HEK293 (cell line): ENCODE measurements around the gene SHROOM1.

Experiments
- CTCF ChIA-PET: fragments of 350-600 bp; formaldehyde crosslinking; extraction: SDS; loops from one replicate; lab custom pipeline; 2021; ENCODE audit warnings: antibody characterized with exemption; lab: Yijun Ruan, JAX
- POLR2A ChIA-PET: fragments of 300-600 bp; formaldehyde crosslinking; extraction: SDS; loops from one replicate; lab custom pipeline; 2020; ENCODE audit warnings: antibody characterized with exemption, inconsistent platforms; lab: Yijun Ruan, JAX
- H3K27ac ChIP-seq: fragments of 200-500 bp; sonication (Bioruptor generic); 2 replicates; pipeline ENCODE4 v1.5.1; 2014; ENCODE audit warnings: low read depth, low read length, control low read depth, inconsistent platforms; ENCODE audit errors: extremely low read depth
- H3K36me3 ChIP-seq, 2 experiments: fragments of 200-500 bp in 1 of 2; sonication (Bioruptor generic) in 1 of 2; 1 replicate in 1 of 2; 2 replicates in 1 of 2; pipeline ENCODE4 v1.5.1; 2014 to 2017; ENCODE audit warnings: inconsistent platforms in 2 of 2, low read length in 2 of 2; ENCODE audit not compliant: control insufficient read depth in 2 of 2, insufficient read depth in 1 of 2
- H3K4me1 ChIP-seq: fragments of 200-500 bp; sonication (Bioruptor generic); 2 replicates; pipeline ENCODE4 v1.5.1; 2014; ENCODE audit warnings: mild to moderate bottlenecking, low read length, inconsistent platforms; ENCODE audit not compliant: control insufficient read depth, insufficient read depth
- H3K4me3 ChIP-seq: 2 replicates; pipeline ENCODE4 v1.5.1; 2011; ENCODE audit warnings: low read depth, mild to moderate bottlenecking, control low read depth, low read length, moderate library complexity
- H3K9me3 ChIP-seq: fragments of 200-500 bp; sonication (Bioruptor generic); 2 replicates; pipeline ENCODE4 v1.5.1; 2014; ENCODE audit warnings: low read depth, low read length, inconsistent platforms; ENCODE audit not compliant: control insufficient read depth, insufficient read depth
- EGR2 ChIP-seq: fragments of 450-650 bp; formaldehyde crosslinking; IDR thresholded peaks from 2 replicates; pipeline ENCODE4 v1.5.1; 2016; ENCODE audit warnings: low read depth, missing biosample characterization, missing genetic modification characterization
- HOXC10 ChIP-seq: sonication (generic); formaldehyde crosslinking; IDR thresholded peaks from 2 replicates; pipeline ENCODE4 v1.8.1; 2023; ENCODE audit warnings: mild to moderate bottlenecking, missing genetic modification reagents
- MZF1 ChIP-seq: fragments of 450-650 bp; formaldehyde crosslinking; IDR thresholded peaks from 2 replicates; pipeline ENCODE4 v1.5.1; 2017; ENCODE audit warnings: missing biosample characterization, missing genetic modification characterization, borderline replicate concordance
- SALL2 ChIP-seq: fragments of 450-650 bp; formaldehyde crosslinking; IDR thresholded peaks from 2 replicates; pipeline ENCODE4 v1.5.0; 2017; ENCODE audit warnings: missing biosample characterization, mild to moderate bottlenecking, missing genetic modification characterization, borderline replicate concordance
- ZBTB21 ChIP-seq: fragments of 450-650 bp; formaldehyde crosslinking; IDR thresholded peaks from 2 replicates; pipeline ENCODE4 v1.5.1; 2017; ENCODE audit warnings: missing biosample characterization, missing genetic modification characterization
- ZNF169 ChIP-seq: fragments of 450-650 bp; formaldehyde crosslinking; IDR thresholded peaks from 2 replicates; pipeline ENCODE4 v1.5.1; 2016; ENCODE audit warnings: missing biosample characterization, missing genetic modification characterization
- ZNF37A ChIP-seq: fragments of 450-650 bp; IDR thresholded peaks from 2 replicates; pipeline ENCODE4 v1.5.1; 2018; ENCODE audit warnings: missing biosample characterization, missing genetic modification characterization
- ZNF521 ChIP-seq: fragments of 450-650 bp; formaldehyde crosslinking; IDR thresholded peaks from 2 replicates; pipeline ENCODE4 v1.5.1; 2017; ENCODE audit warnings: missing biosample characterization, mild to moderate bottlenecking, missing genetic modification characterization
- ZNF600 ChIP-seq: fragments of 450-650 bp; formaldehyde crosslinking; IDR thresholded peaks from 2 replicates; pipeline ENCODE4 v1.5.1; 2016; ENCODE audit warnings: missing biosample characterization, missing genetic modification characterization
- ZNF610 ChIP-seq: fragments of 450-650 bp; formaldehyde crosslinking; IDR thresholded peaks from 2 replicates; pipeline ENCODE4 v1.5.1; 2016; ENCODE audit warnings: missing biosample characterization, missing genetic modification characterization, borderline replicate concordance
- ZNF660 ChIP-seq: fragments of 450-650 bp; IDR thresholded peaks from 2 replicates; pipeline ENCODE4 v1.5.1; 2018; ENCODE audit warnings: missing biosample characterization, mild to moderate bottlenecking, missing genetic modification characterization
- ZNF777 ChIP-seq: fragments of 450-650 bp; formaldehyde crosslinking; IDR thresholded peaks from 2 replicates; pipeline ENCODE4 v1.5.1; 2017; ENCODE audit warnings: missing biosample characterization, missing genetic modification characterization, borderline replicate concordance
- TF ChIP-seq, protein P1 (sequence below): fragments of 450-650 bp; formaldehyde crosslinking; IDR thresholded peaks from 2 replicates; pipeline ENCODE4 v1.5.1; 2017; ENCODE audit warnings: missing biosample characterization, missing genetic modification characterization
- TF ChIP-seq, protein P2 (sequence below): fragments of 450-650 bp; formaldehyde crosslinking; IDR thresholded peaks from 2 replicates; pipeline ENCODE4 v1.5.1; 2016; ENCODE audit warnings: missing biosample characterization, missing genetic modification characterization
- TF ChIP-seq, protein P3 (sequence below): fragments of 450-650 bp; formaldehyde crosslinking; IDR thresholded peaks from 2 replicates; pipeline ENCODE4 v1.5.1; 2016; ENCODE audit warnings: missing biosample characterization, missing genetic modification characterization
- TF ChIP-seq, protein P4 (sequence below): fragments of 450-650 bp; formaldehyde crosslinking; IDR thresholded peaks from 2 replicates; pipeline ENCODE4 v1.5.1; 2016; ENCODE audit warnings: missing biosample characterization, missing genetic modification characterization

SHROOM1 gene

DNA sequence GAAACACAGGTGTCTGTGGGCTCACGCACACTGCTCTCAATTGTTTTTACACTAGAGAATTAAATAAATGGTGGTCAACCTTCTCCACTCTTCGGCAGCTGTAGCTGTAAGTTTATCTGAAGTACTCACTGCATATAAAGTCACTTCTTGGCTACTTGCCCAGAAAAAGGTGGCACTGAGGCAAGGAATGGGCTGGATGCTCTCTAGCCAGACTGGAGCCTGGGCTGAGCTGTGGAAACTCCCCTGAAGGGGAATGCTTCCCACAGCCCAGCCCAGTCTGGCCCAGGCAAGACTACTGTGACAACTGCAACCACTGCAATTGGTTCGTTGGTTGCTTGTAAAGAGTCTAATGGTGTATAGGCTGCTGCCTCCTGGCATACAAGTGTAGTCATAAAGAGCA is 47.5 kb upstream of the SHROOM1 start (continued):
- TF ChIP-seq, protein P1, sequence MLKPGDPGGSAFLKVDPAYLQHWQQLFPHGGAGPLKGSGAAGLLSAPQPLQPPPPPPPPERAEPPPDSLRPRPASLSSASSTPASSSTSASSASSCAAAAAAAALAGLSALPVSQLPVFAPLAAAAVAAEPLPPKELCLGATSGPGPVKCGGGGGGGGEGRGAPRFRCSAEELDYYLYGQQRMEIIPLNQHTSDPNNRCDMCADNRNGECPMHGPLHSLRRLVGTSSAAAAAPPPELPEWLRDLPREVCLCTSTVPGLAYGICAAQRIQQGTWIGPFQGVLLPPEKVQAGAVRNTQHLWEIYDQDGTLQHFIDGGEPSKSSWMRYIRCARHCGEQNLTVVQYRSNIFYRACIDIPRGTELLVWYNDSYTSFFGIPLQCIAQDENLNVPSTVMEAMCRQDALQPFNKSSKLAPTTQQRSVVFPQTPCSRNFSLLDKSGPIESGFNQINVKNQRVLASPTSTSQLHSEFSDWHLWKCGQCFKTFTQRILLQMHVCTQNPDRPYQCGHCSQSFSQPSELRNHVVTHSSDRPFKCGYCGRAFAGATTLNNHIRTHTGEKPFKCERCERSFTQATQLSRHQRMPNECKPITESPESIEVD (tag by site-specific recombination), result peak; percentile 77
- TF ChIP-seq ZNF660 (tag by site-specific recombination) (0 out of 2 replicates have a peak, but pooled peaks have one; percentile 48), ZNF169 (tag by site-specific recombination) (no peak), EGR2 (no peak), MZF1 (tag by site-specific recombination) (peak; percentile 93), ZNF600 (peak; percentile 5; the same call in 1 of the 2 replicates), ZBTB21 (tag by site-specific recombination) (no peak)
- TF ChIP-seq, protein P2, sequence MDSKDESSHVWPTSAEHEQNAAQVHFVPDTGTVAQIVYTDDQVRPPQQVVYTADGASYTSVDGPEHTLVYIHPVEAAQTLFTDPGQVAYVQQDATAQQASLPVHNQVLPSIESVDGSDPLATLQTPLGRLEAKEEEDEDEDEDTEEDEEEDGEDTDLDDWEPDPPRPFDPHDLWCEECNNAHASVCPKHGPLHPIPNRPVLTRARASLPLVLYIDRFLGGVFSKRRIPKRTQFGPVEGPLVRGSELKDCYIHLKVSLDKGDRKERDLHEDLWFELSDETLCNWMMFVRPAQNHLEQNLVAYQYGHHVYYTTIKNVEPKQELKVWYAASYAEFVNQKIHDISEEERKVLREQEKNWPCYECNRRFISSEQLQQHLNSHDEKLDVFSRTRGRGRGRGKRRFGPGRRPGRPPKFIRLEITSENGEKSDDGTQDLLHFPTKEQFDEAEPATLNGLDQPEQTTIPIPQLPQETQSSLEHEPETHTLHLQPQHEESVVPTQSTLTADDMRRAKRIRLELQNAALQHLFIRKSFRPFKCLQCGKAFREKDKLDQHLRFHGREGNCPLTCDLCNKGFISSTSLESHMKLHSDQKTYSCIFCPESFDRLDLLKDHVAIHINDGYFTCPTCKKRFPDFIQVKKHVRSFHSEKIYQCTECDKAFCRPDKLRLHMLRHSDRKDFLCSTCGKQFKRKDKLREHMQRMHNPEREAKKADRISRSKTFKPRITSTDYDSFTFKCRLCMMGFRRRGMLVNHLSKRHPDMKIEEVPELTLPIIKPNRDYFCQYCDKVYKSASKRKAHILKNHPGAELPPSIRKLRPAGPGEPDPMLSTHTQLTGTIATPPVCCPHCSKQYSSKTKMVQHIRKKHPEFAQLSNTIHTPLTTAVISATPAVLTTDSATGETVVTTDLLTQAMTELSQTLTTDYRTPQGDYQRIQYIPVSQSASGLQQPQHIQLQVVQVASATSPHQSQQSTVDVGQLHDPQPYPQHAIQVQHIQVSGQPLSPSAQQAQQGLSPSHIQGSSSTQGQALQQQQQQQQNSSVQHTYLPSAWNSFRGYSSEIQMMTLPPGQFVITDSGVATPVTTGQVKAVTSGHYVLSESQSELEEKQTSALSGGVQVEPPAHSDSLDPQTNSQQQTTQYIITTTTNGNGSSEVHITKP (tag by site-specific recombination), result 0 out of 2 replicates have a peak, but pooled peaks have one; percentile 43
- TF ChIP-seq, protein P3, sequence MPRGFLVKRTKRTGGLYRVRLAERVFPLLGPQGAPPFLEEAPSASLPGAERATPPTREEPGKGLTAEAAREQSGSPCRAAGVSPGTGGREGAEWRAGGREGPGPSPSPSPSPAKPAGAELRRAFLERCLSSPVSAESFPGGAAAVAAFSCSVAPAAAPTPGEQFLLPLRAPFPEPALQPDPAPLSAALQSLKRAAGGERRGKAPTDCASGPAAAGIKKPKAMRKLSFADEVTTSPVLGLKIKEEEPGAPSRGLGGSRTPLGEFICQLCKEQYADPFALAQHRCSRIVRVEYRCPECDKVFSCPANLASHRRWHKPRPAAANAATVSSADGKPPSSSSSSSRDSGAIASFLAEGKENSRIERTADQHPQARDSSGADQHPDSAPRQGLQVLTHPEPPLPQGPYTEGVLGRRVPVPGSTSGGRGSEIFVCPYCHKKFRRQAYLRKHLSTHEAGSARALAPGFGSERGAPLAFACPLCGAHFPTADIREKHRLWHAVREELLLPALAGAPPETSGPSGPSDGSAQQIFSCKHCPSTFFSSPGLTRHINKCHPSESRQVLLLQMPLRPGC (tag by site-specific recombination), result no peak

DNA sequence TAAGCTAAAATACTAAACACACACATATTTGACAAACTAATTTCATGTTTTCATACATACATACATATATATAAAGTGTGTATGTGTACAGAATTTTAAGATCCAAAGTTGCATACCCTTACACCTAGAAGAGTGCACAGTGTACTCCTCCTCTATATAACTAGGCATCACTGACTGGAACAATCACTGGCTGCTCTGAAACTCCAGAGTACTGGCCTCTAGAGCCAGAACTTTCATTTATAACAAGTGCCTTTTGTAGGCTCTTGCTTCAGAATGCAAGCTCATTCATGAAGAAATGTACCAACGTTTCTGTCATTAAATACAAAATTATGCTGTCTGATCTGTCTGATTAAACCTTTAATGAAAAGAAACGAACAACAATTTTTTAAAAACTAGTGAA is 47.0 kb upstream of the SHROOM1 start:
- ChIA-PET CTCF (interaction anchor here (0.6 to 1.1 kb wide), 7 partner anchors 11 to 672 kb away, joined by 3 to 6 read pairs (median 4); partner anchors contain the start of genes GDF9 and UQCRQ), POLR2A (interaction anchor here (0.6 to 1.4 kb wide), 3 partner anchors 11 to 86 kb away, joined by 4 to 8 read pairs (median 5); partner anchors contain the start of genes AFF4, GDF9 and UQCRQ)
- Histone ChIP-seq H3K4me1 (peaks cover 9% of the 10 kb centered on the region), H3K9me3 (no peaks in the 10 kb centered on the region), H3K27ac (no peak overlapping the region), H3K36me3 (peaks cover 29 to 90% of the 10 kb centered on the region in 2 experiments), H3K4me3 (no peak overlapping the region)
- TF ChIP-seq HOXC10 (CRISPR knock-in tag), result no peak
- no peak for TF ChIP-seq SALL2 (tag by site-specific recombination)
- no peak for TF ChIP-seq ZNF610 (tag by site-specific recombination)
- TF ChIP-seq ZNF37A (tag by site-specific recombination), result no peak
- TF ChIP-seq, protein P3 (tag by site-specific recombination), result no peak
- no peak for TF ChIP-seq ZNF777 (tag by site-specific recombination)
- no peak for TF ChIP-seq ZNF521 (tag by site-specific recombination)
- TF ChIP-seq, protein P4, sequence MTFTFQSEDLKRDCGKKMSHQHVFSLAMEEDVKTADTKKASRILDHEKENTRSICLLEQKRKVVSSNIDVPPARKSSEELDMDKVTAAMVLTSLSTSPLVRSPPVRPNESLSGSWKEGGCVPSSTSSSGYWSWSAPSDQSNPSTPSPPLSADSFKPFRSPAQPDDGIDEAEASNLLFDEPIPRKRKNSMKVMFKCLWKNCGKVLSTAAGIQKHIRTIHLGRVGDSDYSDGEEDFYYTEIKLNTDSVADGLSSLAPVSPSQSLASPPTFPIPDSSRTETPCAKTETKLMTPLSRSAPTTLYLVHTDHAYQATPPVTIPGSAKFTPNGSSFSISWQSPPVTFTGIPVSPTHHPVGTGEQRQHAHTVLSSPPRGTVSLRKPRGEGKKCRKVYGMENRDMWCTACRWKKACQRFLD (tag by site-specific recombination), result no peak
